AG09309 (cell line): ENCODE results near the gene TCFL5.

Experiments
- DNase-seq: peaks from one replicate; pipeline ENCODE4 v3.0.0-alpha.2; 2010; ENCODE audit warnings: low read depth
- H3K4me3 ChIP-seq: 2 replicates; pipeline ENCODE4 v1.5.1; 2011; ENCODE audit warnings: mild to moderate bottlenecking, low read depth, low read length, moderate library complexity; ENCODE audit not compliant: control insufficient read depth
- CTCF ChIP-seq: IDR thresholded peaks from 2 replicates; pipeline ENCODE4 v1.5.1; 2011; ENCODE audit warnings: mild to moderate bottlenecking, low read depth, low read length, inconsistent platforms; ENCODE audit not compliant: insufficient read depth, control insufficient read depth; ENCODE audit errors: missing control alignments

Gene TCFL5

GRCh38 chr20:62805711-62806382 lies 55.8 kb downstream of the TCFL5 start:
- no peak for DNase-seq
- no peak for TF ChIP-seq CTCF
- H3K4me3 ChIP-seq: peak overlapping the region; percentile 91

- peak; percentile 6 for TF ChIP-seq CTCF
Observed at GRCh38 chr20:62805155-62805710, 56.4 kb downstream of the TCFL5 start.

GRCh38 chr20:62804627-62805154 lies 56.9 kb downstream of the TCFL5 start, which contains the start of gene OGFR:
OGFR (plus strand) TSS chr20:62804835; CDS start chr20:62804860, 25 bp downstream.
- H3K4me3 ChIP-seq: peak within 1 kb of the TSS; percentile 91
- no peak for DNase-seq
- TF ChIP-seq CTCF: no peak

More at GRCh38 chr20:62805155-62805710, 56.4 kb downstream of the TCFL5 start:
- DNase-seq: no peak
- peak overlapping the region; percentile 91 for H3K4me3 ChIP-seq

- H3K4me3 ChIP-seq: peak overlapping the region; percentile 91
- peak; percentile 19 for TF ChIP-seq CTCF
- DNase-seq: no peak
Observed at GRCh38 chr20:62804021-62804626, 57.5 kb downstream of the TCFL5 start.

GRCh38 chr20:62802026-62802712 lies 59.5 kb downstream of the TCFL5 start:
- TF ChIP-seq CTCF: no peak
- DNase-seq: no peak
- no peak overlapping the region for H3K4me3 ChIP-seq

GRCh38 chr20:62801284-62802010 lies 60.2 kb downstream of the TCFL5 start:
- TF ChIP-seq CTCF: no peak
- DNase-seq: no peak

More at GRCh38 chr20:62801284-62802010, 60.2 kb downstream of the TCFL5 start:
- H3K4me3 ChIP-seq: no peak overlapping the region
